K562 (cell line): ENCODE data around the gene SIM2. TPM values are rescaled to one million over a fixed set of nuclear protein-coding genes. Genes with fewer than 3 reads are reported as not detected.

Source experiments
- ATAC-seq: fragments of 200-7000 bp; cut with Tn5 transposase; 3 replicates; pipeline ENCODE4 v1.9.1; 2020; ENCODE audit warnings: moderate library complexity
- BruUV-seq: library from RNA; stranded (reverse); fragments of 400-500 nt; replicated peaks from 2 replicates; lab custom pipeline; 2021; lab: Mats Ljungman, UMichigan
- CTCF ChIA-PET: fragments of 300-600 bp; formaldehyde crosslinking; extraction: SDS; loops from one replicate; lab custom pipeline; 2021; ENCODE audit warnings: low intra/inter-chr PET ratio; lab: Yijun Ruan, JAX
- POLR2A ChIA-PET: fragments of 300-600, 350-650 bp; sonication (Branson Sonifier 250); formaldehyde crosslinking; extraction: SDS; loops from one replicate; lab custom pipeline; 2021; ENCODE audit warnings: antibody characterized with exemption, inconsistent platforms; lab: Yijun Ruan, JAX
- DNase-seq, 4 experiments: peaks; one replicate each; pipeline versions ENCODE4 v3.0.0 to v3.0.0-alpha.2; 2011 to 2018; ENCODE audit warnings: low spot score in 3 of 4, mixed read lengths in 3 of 4; ENCODE audit errors: extremely low read depth in 1 of 4
- FAIRE-seq: peaks from 2 replicates; lab custom pipeline; 2011; peaks lifted over from hg19 to GRCh38; lab: Jason Lieb, UNC
- H2AFZ ChIP-seq: 2 replicates; pipeline ENCODE4 v1.6.0; 2011; ENCODE audit warnings: low read depth, low read length, control low read depth, inconsistent platforms
- H3K27ac ChIP-seq: fragments of 200-600 bp; 3 replicates; pipeline ENCODE4 v1.8.0; 2011; ENCODE audit warnings: low read depth, mild to moderate bottlenecking, control low read depth, inconsistent platforms, low read length, moderate library complexity, mixed read lengths; ENCODE audit errors: extremely low read depth
- H3K27me3 ChIP-seq, 2 experiments: fragments of 300-600 bp in 1 of 2; 2 replicates in 1 of 2; 3 replicates in 1 of 2; pipeline versions ENCODE4 v1.6.0 to v1.8.0; 2011; ENCODE audit warnings: inconsistent platforms in 2 of 2, low read length in 2 of 2, mild to moderate bottlenecking in 1 of 2, mixed read lengths in 1 of 2, moderate library complexity in 1 of 2; ENCODE audit not compliant: control insufficient read depth in 2 of 2, insufficient read depth in 2 of 2
- H3K36me3 ChIP-seq: fragments of 300-600 bp; 3 replicates; pipeline ENCODE4 v1.8.0; 2011; ENCODE audit warnings: mild to moderate bottlenecking, low read length, inconsistent platforms; ENCODE audit not compliant: control insufficient read depth, insufficient read depth
- H3K4me1 ChIP-seq, 2 experiments: fragments of 200-600 bp in 1 of 2; replicated peaks in 1 of 2; 2 replicates in 1 of 2; 3 replicates in 1 of 2; pipeline versions ENCODE4 v1.5.1 to v1.8.0; 2011; ENCODE audit warnings: inconsistent platforms in 2 of 2, low read length in 2 of 2, mild to moderate bottlenecking in 1 of 2, mixed read lengths in 1 of 2, moderate library complexity in 1 of 2; ENCODE audit not compliant: control insufficient read depth in 2 of 2, insufficient read depth in 2 of 2
- H3K4me2 ChIP-seq: 2 replicates; pipeline ENCODE4 v1.6.1; 2011; ENCODE audit warnings: low read length, control low read depth, inconsistent platforms, mixed read lengths; ENCODE audit not compliant: insufficient read depth
- H3K4me3 ChIP-seq: fragments of 200-600 bp; sonication (generic), shearing (Covaris generic); 2 replicates; pipeline ENCODE4 v1.5.1; 2016; ENCODE audit warnings: control low read depth, inconsistent platforms
- H3K79me2 ChIP-seq: fragments of 200-600 bp; 3 replicates; pipeline ENCODE4 v1.8.0; 2011; ENCODE audit warnings: low read length, inconsistent platforms; ENCODE audit not compliant: control insufficient read depth, insufficient read depth
- H3K9ac ChIP-seq, 2 experiments: 2 replicates each; pipeline versions ENCODE4 v1.6.0 to v1.6.1; 2011; ENCODE audit warnings: low read depth in 2 of 2, low read length in 2 of 2, control low read depth in 1 of 2, inconsistent platforms in 1 of 2, mild to moderate bottlenecking in 1 of 2, mixed read lengths in 1 of 2; ENCODE audit not compliant: insufficient read depth in 1 of 2
- H3K9me1 ChIP-seq: one replicate; pipeline ENCODE4 v1.6.0; 2011; ENCODE audit warnings: inconsistent platforms, mild to moderate bottlenecking, low read length, moderate library complexity; ENCODE audit not compliant: control insufficient read depth, insufficient read depth
- H3K9me3 ChIP-seq: replicated peaks from 2 replicates; pipeline ENCODE4 v1.5.1; 2011; ENCODE audit warnings: low read depth, low read length, inconsistent platforms; ENCODE audit not compliant: control insufficient read depth, insufficient read depth
- H4K20me1 ChIP-seq: replicated peaks from 2 replicates; pipeline ENCODE4 v1.6.1; 2011; ENCODE audit warnings: low read length, inconsistent platforms, mixed read lengths; ENCODE audit not compliant: control insufficient read depth, insufficient read depth
- BDP1 ChIP-seq: IDR thresholded peaks from 3 replicates; pipeline ENCODE4 v1.6.1; 2011; ENCODE audit not compliant: insufficient read length, insufficient read depth
- BRD9 ChIP-seq: fragments of 450-650 bp; IDR thresholded peaks from 2 replicates; pipeline ENCODE4 v1.6.1; 2018; ENCODE audit warnings: low read depth; ENCODE audit not compliant: partially characterized antibody
- CHD4 ChIP-seq: fragments of 200-600 bp; sonication (generic); IDR thresholded peaks from 3 replicates; pipeline ENCODE4 v1.6.1; 2012; ENCODE audit warnings: low read depth, mild to moderate bottlenecking, mixed read lengths, low read length, inconsistent platforms; ENCODE audit not compliant: insufficient read depth, insufficient replicate concordance, poor library complexity, severe bottlenecking
- CREB5 ChIP-seq: fragments of 250-450 bp; sonication (Bioruptor Pico); IDR thresholded peaks from 2 replicates; pipeline ENCODE4 v1.5.0; 2020; ENCODE audit warnings: mild to moderate bottlenecking
- E2F3 ChIP-seq: fragments of 250-450 bp; sonication (Bioruptor Pico); IDR thresholded peaks from 2 replicates; pipeline ENCODE4 v1.4.0; 2020; ENCODE audit warnings: mild to moderate bottlenecking
- FOS ChIP-seq: IDR thresholded peaks from 3 replicates; pipeline ENCODE4 v1.6.1; 2011; ENCODE audit not compliant: insufficient read length; ENCODE audit errors: extremely low read depth
- HMGN3 ChIP-seq: IDR thresholded peaks from 2 replicates; pipeline ENCODE4 v1.6.1; 2011; ENCODE audit warnings: borderline replicate concordance, low read depth, mild to moderate bottlenecking, mixed read lengths, low read length; ENCODE audit not compliant: insufficient read length; ENCODE audit errors: extremely low read depth
- NFYB ChIP-seq: IDR thresholded peaks from 2 replicates; pipeline ENCODE4 v1.6.1; 2011; ENCODE audit warnings: mild to moderate bottlenecking, moderate library complexity; ENCODE audit not compliant: insufficient read length; ENCODE audit errors: extremely low read depth
- RAD21 ChIP-seq, 2 experiments: fragments of 250-450 bp in 1 of 2; fragments of 450-650 bp in 1 of 2; sonication (Bioruptor Pico) in 1 of 2; formaldehyde crosslinking in 1 of 2; IDR thresholded peaks in 1 of 2; conservative IDR thresholded peaks in 1 of 2; 2 replicates each; pipeline versions ENCODE4 v1.4.0 to v1.8.0; 2020 to 2022; ENCODE audit warnings: mild to moderate bottlenecking in 2 of 2, moderate library complexity in 1 of 2
- SMARCB1 ChIP-seq: IDR thresholded peaks from 2 replicates; pipeline ENCODE4 v1.6.1; 2011; ENCODE audit warnings: improper control_type of control experiment, low read depth; ENCODE audit not compliant: insufficient read length
- SRSF1 ChIP-seq: fragments of 200-400 bp; formaldehyde crosslinking; IDR thresholded peaks from 2 replicates; pipeline ENCODE4 v1.6.1; 2017; ENCODE audit warnings: mild to moderate bottlenecking, low read depth, low read length, moderate library complexity
- TGIF2 ChIP-seq: sonication (generic); formaldehyde crosslinking; IDR thresholded peaks from 2 replicates; pipeline ENCODE4 v1.8.1; 2022; ENCODE audit warnings: mild to moderate bottlenecking, missing genetic modification reagents, moderate library complexity
- ZNF561 ChIP-seq: fragments of 450-650 bp; formaldehyde crosslinking; conservative IDR thresholded peaks from 2 replicates; pipeline ENCODE4 v1.4.0; 2020; ENCODE audit warnings: mild to moderate bottlenecking, moderate library complexity
- WGBS: fragments of 100-300 bp; shearing (Covaris generic); methylation state at CpG from one replicate; pipeline ENCODE4 v1.1.6; 2016; ENCODE audit warnings: low coverage, mixed read lengths; ENCODE audit not compliant: insufficient coverage; ENCODE audit errors: missing lambda C conversion rate; 5-methylcytosine and 5-hydroxymethylcytosine counted together
- in situ Hi-C: fragments of 300-500 bp; cut with MboI; formaldehyde crosslinking; loops from 4 replicates; pipeline ENCODE4 v1.15.0; 2018; ENCODE audit warnings: inconsistent platforms, mixed read lengths
- intact Hi-C: fragments of 100-400 bp; cut with micrococcal nuclease; formaldehyde crosslinking; loops from 2 replicates; pipeline ENCODE4 v1.14.2; 2022
- polyA plus RNA-seq, 8 experiments: library from polyadenylated mRNA; depleted of rRNA in 4 of 8; stranded (reverse) in 5 of 8; unstranded in 3 of 8; fragments of >200 nt; fragmentation: Nextera tagmentation in 2 of 8; fragmentation: Illumina TruSeq in 1 of 8; extraction: Ambion mirVana in 2 of 8; extraction: Trizol in 1 of 8; gene quantifications; 2 replicates each; pipeline versions ENCODE4 v1.2.1 to v1.2.3, GENCODE V29; 2011 to 2014; ENCODE audit warnings: inconsistent platforms in 1 of 8, missing spikeins in 1 of 8
- total RNA-seq, 7 experiments: library from RNA; depleted of rRNA in 6 of 7; stranded (reverse); fragments of >200 nt in 6 of 7; fragmentation: Illumina TruSeq in 2 of 7; extraction: Trizol in 2 of 7; gene quantifications; 2 replicates each; pipeline versions ENCODE4 v1.2.1 to v1.2.3, GENCODE V29; 2011 to 2021; ENCODE audit warnings: low replicate concordance in 1 of 7

Gene SIM2
- total and polyA plus RNA-seq, 9 of the 15 experiments (the other 6 are each of a cell fraction or from before 2014, with no cell fraction given): 0.07 to 0.11 (median 0.08) TPM; not detected in 6

GRCh38 chr21:36697060-36697850, 1.7 kb upstream of the SIM2 start:
- H3K9ac ChIP-seq: no peak overlapping the region
- H3K4me3 ChIP-seq: no peak overlapping the region
- in situ Hi-C loops: no loop called here
- TF ChIP-seq FOS: no peak
- intact Hi-C loops: no loop called here
- WGBS: 40% methylated on average over 54 of the region's 58 CpGs
- POLR2A ChIA-PET: no interaction called here
- ATAC-seq (no peak), FAIRE-seq (no peak), DNase-seq (no peak)
- H3K9me1 ChIP-seq: no peaks in the 10 kb centered on the region
- no peaks in the 10 kb centered on the region for H3K79me2 ChIP-seq
- CTCF ChIA-PET: no interaction called here
- peaks cover 0 to 44% of the 10 kb centered on the region in 2 experiments; a peak in 2 of 5 replicates for H3K4me1 ChIP-seq
- peaks cover 77 to 95% of the 10 kb centered on the region in 2 experiments for H3K27me3 ChIP-seq
- H3K4me2 ChIP-seq: no peak overlapping the region
- no peak overlapping the region for H3K27ac ChIP-seq
- 0 out of 2 replicates have a peak, but pooled peaks cover 7% of the 10 kb centered on the region for H4K20me1 ChIP-seq
- no peaks in the 10 kb centered on the region for H3K36me3 ChIP-seq
- BruUV-seq: no TSS peak
- H3K9me3 ChIP-seq: no peaks in the 10 kb centered on the region
- H2AFZ ChIP-seq: no peak overlapping the region

GRCh38 chr21:36697851-36698384, 997 bp upstream of the SIM2 start:
- intact Hi-C loops: no loop called here
- Histone ChIP-seq H3K4me2 (no peak overlapping the region), H2AFZ (no peak overlapping the region), H3K27me3 (peaks cover 76 to 95% of the 10 kb centered on the region in 2 experiments), H3K36me3 (no peaks in the 10 kb centered on the region), H3K4me3 (no peak overlapping the region), H4K20me1 (0 out of 2 replicates have a peak, but pooled peaks cover 7% of the 10 kb centered on the region), H3K4me1 (peaks cover 0 to 41% of the 10 kb centered on the region in 2 experiments; a peak in 2 of 5 replicates), H3K9me1 (no peaks in the 10 kb centered on the region), H3K27ac (no peak overlapping the region), H3K9me3 (no peaks in the 10 kb centered on the region), H3K9ac (no peak overlapping the region), H3K79me2 (no peaks in the 10 kb centered on the region)
- 29% methylated on average over 31 of the region's 33 CpGs for WGBS
- ATAC-seq (no peak), FAIRE-seq (no peak), DNase-seq (no peak)
- CTCF ChIA-PET: no interaction called here
- POLR2A ChIA-PET: no interaction called here
- in situ Hi-C loops: no loop called here
- no TSS peak for BruUV-seq
- no peak for TF ChIP-seq HMGN3
- no peak for TF ChIP-seq RAD21 (CRISPR knock-in tag; conservative IDR thresholded peaks at IDR 0.05 in 1 of 2, IDR thresholded peaks at IDR 0.05 in 1 of 2)
- no peak for TF ChIP-seq CREB5 (CRISPR knock-in tag)
- no peak for TF ChIP-seq SRSF1
- no peak for TF ChIP-seq TGIF2 (CRISPR knock-in tag)
- TF ChIP-seq SMARCB1: no peak
- TF ChIP-seq E2F3 (CRISPR knock-in tag): no peak
- TF ChIP-seq ZNF561 (CRISPR knock-in tag): no peak
- no peak for TF ChIP-seq BDP1
- no peak for TF ChIP-seq NFYB
- TF ChIP-seq BRD9: no peak
- no peak for TF ChIP-seq CHD4
